ENCODE results near the gene ROR2.

DNA sequence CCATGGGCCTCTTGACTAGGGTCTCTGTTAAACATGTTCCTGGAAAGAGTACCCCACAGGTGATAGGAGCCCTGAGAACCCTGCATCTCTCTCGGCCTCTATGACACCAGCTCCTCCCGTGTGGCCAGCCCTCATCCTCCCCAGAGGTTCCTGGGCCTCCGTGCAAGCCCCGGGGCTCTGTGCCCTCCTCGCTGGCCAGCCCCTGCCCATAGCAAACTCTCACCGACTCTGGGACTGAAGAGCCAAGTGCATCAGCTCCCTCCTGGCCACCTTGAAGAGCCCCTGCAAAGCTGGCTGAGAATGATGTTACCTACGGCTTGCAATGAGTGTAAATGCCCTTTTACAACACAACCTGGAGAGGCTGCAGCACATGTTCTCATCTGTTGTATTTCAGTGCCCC lies 224.4 kb downstream of the ROR2 start:
- no peak for TF ChIP-seq EP300 (IDR thresholded peaks at IDR 0.05; ENCODE audit: borderline replicate concordance in 1 of 2, low read depth in 2 of 2, low read length in 2 of 2)
- no peak for TF ChIP-seq SIN3A (conservative IDR thresholded peaks at IDR 0.05 in 1 of 2, IDR thresholded peaks at IDR 0.05 in 1 of 2; ENCODE audit: low read depth in 1 of 2, low read length in 2 of 2)
- no peak for TF ChIP-seq EZH2 (IDR thresholded peaks at IDR 0.05; ENCODE audit: low read depth, low read length, severe bottlenecking)
- TF ChIP-seq RNF2 (IDR thresholded peaks at IDR 0.05; ENCODE audit: borderline replicate concordance, low read depth, low read length, missing control alignments, poor library complexity, severe bottlenecking): no peak
- TF ChIP-seq POLR2A (IDR thresholded peaks at IDR 0.05; ENCODE audit: control extremely low read depth in 1 of 2, low read depth in 2 of 2, low read length in 2 of 2): no peak
- no peak for TF ChIP-seq CTCF (IDR thresholded peaks at IDR 0.05; ENCODE audit: control extremely low read depth in 1 of 3, insufficient read depth in 1 of 3, low read depth in 1 of 3, low read length in 3 of 3)
- TF ChIP-seq JUN (IDR thresholded peaks at IDR 0.05; ENCODE audit: low read depth, low read length): no peak
- TF ChIP-seq PHF8 (conservative IDR thresholded peaks at IDR 0.05; ENCODE audit: low read depth, low read length): no peak
- no peak for TF ChIP-seq CEBPB (IDR thresholded peaks at IDR 0.05; ENCODE audit: low read depth, low read length)
- TF ChIP-seq ATF2 (IDR thresholded peaks at IDR 0.05; ENCODE audit: low read length): no peak
- TF ChIP-seq HDAC6 (IDR thresholded peaks at IDR 0.05; ENCODE audit: low read depth, low read length): no peak
- no peak for TF ChIP-seq TAF7 (optimal IDR thresholded peaks at IDR 0.05; ENCODE audit: borderline replicate concordance, low read depth, low read length)
- TF ChIP-seq SP2 (IDR thresholded peaks at IDR 0.05; ENCODE audit: low read length): no peak
- TF ChIP-seq RBBP5 (IDR thresholded peaks at IDR 0.05; ENCODE audit: borderline replicate concordance, low read depth, low read length): no peak

Measured in H1 (cell line).